Stimulated activated CD4-positive, alpha-beta T cell treated with anti-CD3 and anti-CD28 coated beads, Interleukin-12 subunit alpha, Interleukin-12 subunit beta, amount 100 ng/mL, for 48 hours (primary cell): ENCODE data around the gene TLR9.

ENCODE experiments used
- DNase-seq, 3 donors: peaks; one replicate each; pipeline ENCODE4 v3.0.0-alpha.2; 2020; ENCODE audit warnings: low read depth in 2 of 3, low spot score in 1 of 3

The TLR9 gene

GRCh38 chr3:52175416-52176179, 49.8 kb downstream of the TLR9 start:
- DNase-seq = no peak

- no peak for DNase-seq
Observed at GRCh38 chr3:52174896-52175295, 50.5 kb downstream of the TLR9 start.

DNA sequence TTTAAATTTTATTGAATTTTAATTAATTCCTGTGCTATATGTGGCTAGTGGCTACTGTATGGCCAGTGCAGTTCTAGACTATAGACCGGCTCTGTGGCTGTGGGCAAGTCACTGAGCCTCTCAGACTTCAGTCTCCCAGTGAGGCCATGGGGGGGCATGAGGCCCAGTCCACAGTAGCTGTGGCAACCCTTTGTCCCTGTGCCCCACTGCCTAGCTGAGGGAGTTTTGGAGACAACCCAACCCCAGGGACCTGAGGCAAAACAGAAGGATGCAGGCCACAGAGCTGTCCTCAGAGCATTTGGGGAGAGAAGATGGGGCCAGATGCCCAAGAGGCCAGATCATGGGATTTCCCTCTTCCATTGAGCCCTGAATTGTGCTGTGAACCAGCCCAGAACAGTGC, 52.3 kb downstream of the TLR9 start:
- no peak for DNase-seq

DNA sequence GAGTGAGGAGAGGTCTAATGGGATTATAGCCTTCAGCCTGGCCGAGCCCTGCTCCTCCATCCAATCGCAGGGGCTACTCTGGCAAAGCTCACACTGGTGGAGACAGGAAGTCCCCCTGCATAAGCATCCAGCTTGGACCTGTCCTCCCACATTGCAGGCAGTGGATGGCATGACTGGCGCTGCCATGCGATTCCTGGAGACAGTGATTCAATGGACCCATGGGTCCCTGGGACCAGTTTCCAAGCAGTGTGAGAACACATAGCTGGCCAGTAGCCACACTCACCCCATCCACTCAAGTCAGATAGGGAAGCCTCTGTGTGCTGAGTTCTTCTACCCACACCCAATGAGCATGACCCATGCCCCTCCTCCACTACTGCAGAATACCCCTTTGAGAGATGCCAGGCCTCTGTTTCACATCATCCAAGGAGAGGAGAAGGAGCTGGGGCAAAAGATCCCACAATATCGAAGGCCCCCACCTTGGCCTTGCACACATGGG, 53.1 kb downstream of the TLR9 start:
- DNase-seq = no peak

DNA sequence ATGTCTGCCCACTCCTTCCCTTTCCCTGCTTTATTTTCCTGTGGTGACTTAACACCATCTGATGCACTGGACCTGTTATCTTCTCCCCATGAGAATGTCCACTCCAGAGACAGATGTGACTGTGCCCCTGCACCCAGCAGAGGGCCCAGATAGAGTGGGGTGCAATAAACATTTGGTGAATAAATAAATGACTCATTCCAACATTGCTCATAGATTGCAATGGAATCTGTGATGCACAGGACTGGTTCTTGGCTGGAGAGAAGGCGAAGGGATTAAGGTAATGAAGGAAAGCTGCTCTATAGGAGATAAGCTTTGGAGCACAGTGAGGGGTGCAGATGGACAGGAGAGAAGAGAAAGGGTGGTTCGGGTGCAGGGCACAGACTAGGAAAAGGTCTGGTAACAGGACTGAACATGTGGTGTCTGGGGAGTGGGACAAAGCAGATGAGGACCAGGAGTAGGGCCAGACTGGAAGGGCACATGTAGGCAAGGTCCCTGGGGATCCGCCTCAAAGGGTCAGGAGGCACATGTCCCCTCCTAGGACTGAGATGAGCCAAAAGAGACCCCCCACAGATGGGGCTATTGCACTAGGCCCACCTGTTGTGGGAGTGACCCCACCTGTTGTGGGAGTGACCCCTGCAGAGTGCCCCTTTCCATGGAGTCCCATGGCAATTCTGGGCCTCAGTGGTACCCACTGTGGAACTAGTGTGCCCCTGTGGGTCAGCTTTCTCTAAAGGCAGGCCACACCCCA, 53.8 kb downstream of the TLR9 start:
- no peak for DNase-seq
